ENCODE data around the gene NUTM1.
"Not testable (repeated sequence)": the region's sequence is repeated elsewhere in the genome, so short reads cannot be mapped to it uniquely, and the experiment has no call there.

The NUTM1 gene

GRCh38 chr15:34336991-34337556 is 6.0 kb upstream of the NUTM1 start:
- DNase-seq, result no peak

GRCh38 chr15:34337557-34338306 is 5.4 kb upstream of the NUTM1 start, which contains the start of gene SLC12A6:
TSS of gene SLC12A6 (minus strand) at chr15:34337781. CDS start at chr15:34336680, 1,101 bp downstream.
- peak; percentile 91 for DNase-seq

- no peak for DNase-seq
Observed at GRCh38 chr15:34338347-34338746, 4.8 kb upstream of the NUTM1 start.

GRCh38 chr15:34339946-34340345 is 3.2 kb upstream of the NUTM1 start:
- no peak for DNase-seq

- no peak for DNase-seq
Observed at GRCh38 chr15:34341381-34342212, 1.5 kb upstream of the NUTM1 start.

DNA sequence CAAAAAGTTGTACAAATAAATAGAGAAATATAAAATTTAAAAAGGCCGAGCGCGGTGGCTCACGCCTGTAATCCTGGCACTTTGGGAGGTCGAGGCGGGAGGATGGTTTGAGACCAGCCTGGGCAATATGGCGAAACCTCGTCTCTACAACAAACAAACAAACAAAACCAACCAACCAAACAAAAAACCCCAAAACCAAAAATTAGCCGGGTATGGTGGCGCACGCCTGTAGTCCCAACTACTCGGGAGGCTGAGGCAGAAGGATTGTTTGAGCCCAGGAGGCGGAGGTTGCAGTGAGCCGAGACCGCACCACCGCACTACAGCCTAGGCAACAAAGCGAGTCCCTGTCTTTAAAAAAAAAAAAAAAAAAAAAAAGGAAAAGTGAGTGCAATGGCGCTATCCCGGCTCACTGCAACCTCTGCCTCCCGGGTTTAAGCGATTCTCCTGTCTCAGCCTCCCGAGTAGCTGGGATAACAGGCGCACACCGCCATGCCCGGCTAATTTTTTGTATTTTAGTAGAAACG is 840 bp upstream of the NUTM1 start:
- not testable (repeated sequence) for DNase-seq

- DNase-seq, result no peak
Observed at GRCh38 chr15:34347951-34348638, 5.0 kb downstream of the NUTM1 start.

DNA sequence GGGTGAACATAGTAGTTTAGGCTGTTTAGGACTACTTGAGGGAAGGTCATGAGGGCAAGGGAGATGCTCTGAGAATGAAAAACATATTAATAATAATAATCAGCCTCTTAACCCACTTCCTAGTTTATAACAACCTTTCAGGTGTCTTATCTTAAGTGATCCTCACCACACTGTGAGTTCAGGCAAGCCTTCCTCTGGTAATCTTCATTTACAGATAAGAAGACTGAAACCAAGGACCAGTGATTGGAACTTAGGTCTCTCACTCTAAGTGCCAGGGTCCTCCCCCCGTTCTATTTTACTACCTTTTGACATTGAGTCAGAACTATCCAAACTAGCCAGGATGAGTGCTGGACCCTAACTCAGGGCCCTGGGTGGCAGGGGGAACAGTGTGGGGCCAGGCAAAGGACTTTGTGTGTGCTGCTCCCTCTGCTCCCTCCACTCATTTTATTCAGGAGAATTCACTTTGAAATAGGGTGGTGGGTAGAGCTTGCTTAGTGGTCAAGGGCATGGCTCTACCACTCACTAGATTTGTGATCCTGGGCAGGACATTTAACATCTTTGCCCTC is 5.7 kb downstream of the NUTM1 start:
- no peak for DNase-seq

GRCh38 chr15:34349769-34350168 is 6.7 kb downstream of the NUTM1 start:
- no peak for DNase-seq

GRCh38 chr15:34352996-34353395 is 9.9 kb downstream of the NUTM1 start:
- DNase-seq, result not testable (repeated sequence)

- DNase-seq, result no peak
Observed at GRCh38 chr15:34353627-34354026, 10.5 kb downstream of the NUTM1 start.

- no peak for DNase-seq
Observed at GRCh38 chr15:34354286-34354685, 11.2 kb downstream of the NUTM1 start.

- DNase-seq, result no peak
Observed at GRCh38 chr15:34355241-34355640, 12.1 kb downstream of the NUTM1 start.

- no peak for DNase-seq
Observed at GRCh38 chr15:34357653-34358052, 14.5 kb downstream of the NUTM1 start.

DNA sequence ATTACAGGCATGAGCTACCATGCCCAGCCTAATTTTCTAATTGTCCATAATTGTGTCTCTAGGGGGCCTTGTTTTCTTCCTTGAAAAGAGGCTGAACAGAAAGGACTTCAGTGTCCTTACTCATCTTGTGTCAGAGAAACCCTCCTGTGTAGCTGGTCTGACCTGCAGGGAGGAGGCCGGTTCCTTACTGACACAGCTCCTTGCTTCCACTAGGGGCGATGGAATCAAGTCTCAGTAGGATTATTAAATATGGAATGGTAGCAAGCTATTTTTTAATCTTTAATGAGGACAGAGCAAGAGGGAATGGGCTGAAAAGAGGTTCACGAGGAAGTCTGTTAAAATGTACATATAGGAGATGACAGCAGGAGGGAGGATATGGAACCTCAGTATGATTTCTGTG is 15.3 kb downstream of the NUTM1 start:
- no peak for DNase-seq

GRCh38 chr15:34358948-34359347 is 15.8 kb downstream of the NUTM1 start:
- no peak for DNase-seq

DNA sequence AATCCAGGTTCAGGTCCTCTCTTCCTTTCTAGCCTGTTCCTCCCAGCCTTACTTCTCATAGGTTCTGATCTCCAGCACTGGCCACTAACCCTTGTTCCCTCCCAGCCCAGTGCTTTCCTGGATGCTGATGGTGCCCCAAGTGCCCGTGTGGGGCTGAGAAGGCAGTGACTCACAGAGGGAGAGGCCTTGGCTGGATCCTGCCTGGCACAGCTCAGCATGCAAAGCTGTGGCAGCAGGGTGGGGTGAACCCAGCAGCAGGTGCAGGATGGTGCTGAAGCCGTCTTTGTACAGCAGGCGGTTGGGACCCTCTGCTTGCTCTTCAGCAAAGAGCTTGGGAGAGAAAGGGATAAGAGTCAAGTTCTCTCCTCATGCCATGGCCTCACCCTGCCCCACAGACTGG is 16.3 kb downstream of the NUTM1 start:
- DNase-seq, result no peak

DNA sequence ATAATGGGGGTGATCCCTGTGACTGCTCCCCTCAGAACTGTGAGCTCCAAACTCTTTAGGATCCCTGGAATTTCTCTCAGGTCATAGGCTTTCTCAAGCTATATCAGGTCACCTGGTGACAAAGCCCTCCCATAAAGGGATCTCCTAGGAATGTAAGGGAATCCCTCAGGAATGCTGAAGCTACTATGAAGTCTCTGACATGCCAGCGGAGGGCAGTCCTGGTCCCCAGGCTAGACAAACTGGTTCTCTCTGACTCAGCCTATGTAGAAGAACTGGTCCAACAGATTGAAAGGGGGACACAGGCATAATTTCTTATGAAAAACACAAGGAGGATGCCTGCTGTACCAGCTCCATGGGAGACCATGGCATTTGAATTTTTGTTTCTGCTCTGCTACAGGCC is 17.2 kb downstream of the NUTM1 start:
- no peak for DNase-seq

DNA sequence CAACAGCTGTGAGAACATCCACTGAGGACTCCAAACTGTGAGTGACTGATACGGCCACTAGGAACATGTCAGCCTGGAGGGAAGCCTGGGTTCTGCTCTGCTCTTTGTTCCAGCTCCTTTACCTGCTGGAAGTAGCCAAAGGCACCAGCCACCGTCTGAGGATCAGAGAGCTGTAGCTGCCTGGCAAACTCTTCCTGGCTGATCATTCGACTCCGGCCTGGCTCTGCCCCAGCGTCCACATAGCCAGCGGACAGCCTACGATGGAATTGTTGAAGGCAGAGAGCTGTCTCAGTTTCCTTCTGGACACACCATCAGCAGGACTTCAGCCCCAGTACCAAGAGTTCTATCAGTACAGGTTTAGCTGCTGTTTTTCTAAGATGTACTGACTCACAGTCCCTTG is 18.2 kb downstream of the NUTM1 start:
- DNase-seq, result no peak

DNA sequence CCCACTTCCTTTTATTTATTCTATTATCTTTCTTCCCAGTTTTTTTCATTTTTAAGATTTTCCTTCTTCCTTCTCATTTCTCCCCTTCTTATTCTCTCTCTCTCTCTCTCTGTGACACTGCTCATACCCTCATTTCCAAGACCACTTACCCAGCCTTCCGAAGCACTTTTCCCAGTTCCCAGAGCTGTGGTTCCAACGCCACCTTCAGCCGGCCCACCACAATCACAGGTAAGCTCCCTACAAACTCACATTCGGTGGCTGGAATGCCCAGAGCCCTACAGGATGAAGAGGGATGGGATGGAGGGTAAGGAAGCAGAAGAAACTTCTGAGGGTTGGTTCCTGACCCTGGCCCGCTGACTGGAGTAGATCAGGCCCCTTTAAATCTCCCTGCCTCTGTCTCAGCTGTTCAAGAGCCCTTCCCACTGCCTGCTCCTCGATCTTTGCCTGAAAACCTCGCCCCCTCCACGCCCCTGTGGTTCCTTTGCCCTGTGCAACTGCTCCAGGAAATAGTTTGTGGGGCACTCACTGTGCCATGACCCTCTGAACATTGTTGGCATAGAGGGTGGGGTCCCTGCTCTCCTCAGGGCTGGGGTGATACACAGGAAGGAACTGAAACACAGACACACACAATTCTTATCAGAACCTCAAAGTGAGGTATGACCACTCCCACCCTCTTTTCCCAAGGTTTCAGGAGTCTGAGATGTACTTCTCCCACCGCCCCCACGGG is 19.1 kb downstream of the NUTM1 start:
- DNase-seq, result no peak

- DNase-seq, result no peak
Observed at GRCh38 chr15:34364041-34364440, 20.9 kb downstream of the NUTM1 start.

Data from kidney glomerular epithelial cell (primary cell).